ENCODE data around the gene NIPAL3.

DNA sequence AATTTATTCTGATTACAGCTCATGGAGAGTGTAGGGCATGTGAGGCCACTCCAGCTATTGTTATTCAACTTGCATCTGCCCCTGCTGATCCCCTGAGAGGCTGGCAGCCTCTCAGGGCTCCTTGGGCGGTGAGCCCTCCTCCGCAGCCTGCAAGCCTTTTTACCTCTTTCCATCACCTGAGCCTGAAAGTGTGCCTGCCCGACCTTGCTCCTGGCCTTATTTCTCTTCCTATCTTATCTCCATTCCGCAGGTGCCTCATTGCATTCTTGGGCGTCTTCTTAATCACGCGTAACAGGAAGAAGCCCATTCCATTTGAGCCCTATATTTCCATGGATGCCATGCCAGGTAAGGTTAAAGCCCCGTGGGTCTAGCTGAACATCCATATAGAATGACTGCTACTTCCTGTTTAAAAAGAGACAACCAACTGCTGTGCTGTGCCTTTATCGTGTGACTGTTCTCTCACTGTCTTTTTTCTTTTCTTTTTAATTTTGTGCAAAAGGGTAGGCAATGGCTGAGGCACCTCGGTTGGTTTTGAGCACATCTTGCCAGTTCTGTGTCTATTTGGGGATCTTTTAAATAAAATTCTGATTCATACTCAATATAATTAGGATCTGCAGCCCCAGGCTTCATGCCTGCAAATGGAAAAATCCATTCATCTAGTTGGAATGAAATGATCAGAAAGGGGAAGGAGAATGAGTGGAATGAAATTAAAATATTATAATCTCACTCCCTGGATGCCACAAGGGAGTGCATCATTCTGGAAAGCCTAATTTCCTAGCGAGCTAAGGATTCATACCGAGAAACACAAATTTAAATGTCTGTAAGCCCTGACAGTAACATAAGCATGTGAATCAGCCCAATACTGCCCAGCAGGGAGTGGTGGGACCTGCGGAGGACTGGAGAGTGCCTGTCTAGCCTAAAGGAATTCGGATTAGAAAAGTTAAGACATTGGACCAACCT, 48.5 kb downstream of the NIPAL3 start:
- TF ChIP-seq SUZ12 (IDR thresholded peaks at IDR 0.05) = no peak
- no peak for TF ChIP-seq FOXK2 (IDR thresholded peaks at IDR 0.05)
- no peak for TF ChIP-seq CTBP1 (IDR thresholded peaks at IDR 0.05; ENCODE audit: borderline replicate concordance)
- no peak for TF ChIP-seq BHLHE40 (IDR thresholded peaks at IDR 0.05; ENCODE audit: borderline replicate concordance)
- no peak for TF ChIP-seq ZNF384 (IDR thresholded peaks at IDR 0.05)
- TF ChIP-seq FOXM1 (IDR thresholded peaks at IDR 0.05; ENCODE audit: borderline replicate concordance) = no peak
- TF ChIP-seq, protein P1, sequence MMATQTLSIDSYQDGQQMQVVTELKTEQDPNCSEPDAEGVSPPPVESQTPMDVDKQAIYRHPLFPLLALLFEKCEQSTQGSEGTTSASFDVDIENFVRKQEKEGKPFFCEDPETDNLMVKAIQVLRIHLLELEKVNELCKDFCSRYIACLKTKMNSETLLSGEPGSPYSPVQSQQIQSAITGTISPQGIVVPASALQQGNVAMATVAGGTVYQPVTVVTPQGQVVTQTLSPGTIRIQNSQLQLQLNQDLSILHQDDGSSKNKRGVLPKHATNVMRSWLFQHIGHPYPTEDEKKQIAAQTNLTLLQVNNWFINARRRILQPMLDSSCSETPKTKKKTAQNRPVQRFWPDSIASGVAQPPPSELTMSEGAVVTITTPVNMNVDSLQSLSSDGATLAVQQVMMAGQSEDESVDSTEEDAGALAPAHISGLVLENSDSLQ (IDR thresholded peaks at IDR 0.05) = no peak
- TF ChIP-seq SP1 (IDR thresholded peaks at IDR 0.05) = no peak
- no peak for TF ChIP-seq HDGF (IDR thresholded peaks at IDR 0.05; ENCODE audit: borderline replicate concordance)
- TF ChIP-seq L3MBTL2 (conservative IDR thresholded peaks at IDR 0.05) = no peak
